Muscle layer of colon (tissue), 2 donors: Measurements from ENCODE around the gene GPR37L1.
"Not testable (repeated sequence)": the region's sequence is repeated elsewhere in the genome, so short reads cannot be mapped to it uniquely, and the experiment has no call there.

Source experiments
- H3K27ac ChIP-seq: one replicate; pipeline ENCODE4 v1.7.0; 2013; ENCODE audit warnings: low read depth, mild to moderate bottlenecking, low read length, moderate library complexity
- H3K27me3 ChIP-seq, 2 donors: one replicate each; pipeline ENCODE4 v1.7.0; 2013; ENCODE audit warnings: low read length in 2 of 2, mild to moderate bottlenecking in 2 of 2; ENCODE audit not compliant: insufficient read depth in 2 of 2, control insufficient read depth in 1 of 2
- H3K36me3 ChIP-seq: one replicate; pipeline ENCODE4 v1.7.0; 2013; ENCODE audit warnings: mild to moderate bottlenecking, low read length; ENCODE audit not compliant: insufficient read depth
- H3K4me1 ChIP-seq: one replicate; pipeline ENCODE4 v1.7.0; 2013; ENCODE audit warnings: mild to moderate bottlenecking, low read length; ENCODE audit not compliant: insufficient read depth
- H3K4me3 ChIP-seq, 2 donors: one replicate each; pipeline ENCODE4 v1.7.0; 2013; ENCODE audit warnings: low read length in 2 of 2, low read depth in 1 of 2, mild to moderate bottlenecking in 1 of 2, moderate library complexity in 1 of 2
- H3K9ac ChIP-seq: one replicate; pipeline ENCODE4 v1.7.0; 2013; ENCODE audit warnings: low read length
- H3K9me3 ChIP-seq: one replicate; pipeline ENCODE4 v1.7.0; 2013; ENCODE audit warnings: mild to moderate bottlenecking, low read length
- donor health status: abdominal sarcoma.
- donor health status: Adenocarcinoma of cecum.

The GPR37L1 gene

DNA sequence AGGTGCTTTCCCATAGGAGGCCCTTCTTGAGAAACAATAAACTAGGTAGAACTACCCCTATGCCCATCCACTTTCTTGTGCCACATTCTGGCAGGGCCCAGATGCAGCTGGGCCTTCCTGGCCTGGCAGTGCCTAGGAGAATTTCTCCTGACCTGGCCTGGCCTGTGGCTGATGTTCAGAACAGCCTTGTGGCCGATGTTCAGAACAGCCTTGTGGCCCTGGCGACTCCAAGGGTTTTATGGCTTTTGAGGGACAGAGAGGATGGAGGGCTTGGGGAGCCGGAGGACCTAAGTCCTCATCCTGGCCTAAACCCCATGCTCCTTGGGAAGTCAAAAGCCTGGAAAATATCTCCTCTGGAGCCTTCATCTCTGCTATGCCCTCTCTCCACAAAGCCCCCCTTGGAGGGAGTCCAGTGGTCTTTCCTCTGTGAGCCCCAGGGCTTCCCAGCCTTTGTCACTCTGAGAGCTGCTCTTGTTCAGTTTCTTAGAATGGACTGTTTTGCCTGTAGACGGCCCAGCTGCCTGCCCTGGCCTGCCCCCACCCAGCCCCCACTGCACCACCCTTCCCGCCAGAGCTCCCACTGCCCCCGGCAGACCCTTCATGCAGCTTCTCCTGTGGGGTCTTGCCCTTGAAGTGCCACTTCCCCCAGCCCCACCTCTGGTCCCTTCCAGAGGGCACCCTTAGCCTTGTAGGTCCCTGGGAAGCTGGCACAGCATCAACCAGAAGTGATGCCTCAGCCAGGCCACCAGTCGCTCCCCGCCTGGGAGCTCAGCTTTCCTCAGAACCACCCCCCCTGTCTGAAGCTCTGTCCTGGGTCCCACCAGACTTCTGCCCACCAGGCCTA lies 7.0 kb downstream of the GPR37L1 start:
- no peaks in the 10 kb centered on the region for H3K27me3 ChIP-seq
- H3K4me1 ChIP-seq: peaks cover 21% of the 10 kb centered on the region
- H3K9me3 ChIP-seq: no peaks in the 10 kb centered on the region
- H3K4me3 ChIP-seq: no peak overlapping the region
- no peak overlapping the region for H3K9ac ChIP-seq
- peaks cover 15% of the 10 kb centered on the region for H3K36me3 ChIP-seq
- peak overlapping the region; percentile 52 for H3K27ac ChIP-seq

DNA sequence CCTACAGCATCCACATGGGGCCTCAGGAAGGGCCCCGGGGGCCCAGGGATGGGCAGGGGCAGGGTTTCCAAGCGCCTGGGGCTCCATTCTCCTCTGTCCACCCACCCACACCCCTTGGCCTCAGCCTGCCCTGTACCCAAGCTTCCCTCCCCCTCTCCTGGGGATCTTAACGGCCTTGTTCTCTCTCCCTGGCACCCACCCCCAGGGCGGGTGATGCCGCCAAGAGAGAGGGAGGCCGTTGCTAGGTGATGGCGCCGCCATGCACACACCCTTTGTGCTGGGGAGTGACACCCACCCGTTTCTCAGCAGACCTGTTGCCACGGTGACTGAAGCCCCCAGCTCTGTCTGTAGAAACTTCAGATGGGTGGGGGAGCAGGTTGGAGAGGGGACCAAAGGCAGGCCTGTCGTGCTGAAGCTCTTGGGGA lies 7.6 kb downstream of the GPR37L1 start:
- Histone ChIP-seq H3K4me1 (peaks cover 27% of the 10 kb centered on the region), H3K27ac (no peak overlapping the region), H3K36me3 (peaks cover 20% of the 10 kb centered on the region), H3K9ac (no peak overlapping the region), H3K27me3 (no peaks in the 10 kb centered on the region), H3K4me3 (no peak overlapping the region), H3K9me3 (no peaks in the 10 kb centered on the region)

DNA sequence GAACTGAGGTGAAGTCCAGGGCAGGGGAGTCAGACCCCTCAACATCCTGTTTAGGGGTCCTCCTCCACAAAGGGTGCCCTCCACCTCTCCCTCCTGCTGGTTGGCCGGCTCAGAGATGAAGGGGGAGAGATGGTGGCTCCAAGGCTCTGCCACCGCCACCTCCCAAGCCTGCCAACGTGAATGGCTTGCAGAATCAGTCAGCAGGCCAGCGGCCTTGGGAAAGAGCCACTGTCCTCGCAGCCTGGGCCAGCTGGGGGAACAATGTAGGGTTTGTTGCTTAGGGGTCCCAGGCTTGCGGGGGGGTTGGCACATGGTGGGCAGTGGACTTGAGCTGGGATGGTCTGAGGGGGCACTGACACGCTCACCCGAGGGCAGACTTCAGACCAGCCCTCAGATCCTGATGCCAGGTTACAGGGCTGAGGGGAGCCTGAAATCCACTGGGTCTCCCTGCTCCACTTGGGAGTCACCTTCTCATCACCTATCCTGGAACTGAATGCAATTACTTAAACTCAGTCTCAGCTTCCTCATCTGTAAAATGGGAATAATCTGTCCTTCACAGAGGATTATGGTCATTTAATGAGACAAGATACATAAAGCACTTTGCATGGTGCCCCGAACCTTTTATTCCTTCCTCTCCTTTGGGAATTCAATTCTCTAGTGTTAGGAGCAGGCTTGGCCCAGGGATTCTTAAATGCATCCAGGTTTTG lies 8.3 kb downstream of the GPR37L1 start:
- peaks cover 26% of the 10 kb centered on the region for H3K36me3 ChIP-seq
- peaks cover 30% of the 10 kb centered on the region for H3K4me1 ChIP-seq
- H3K9me3 ChIP-seq: no peaks in the 10 kb centered on the region
- no peak overlapping the region for H3K4me3 ChIP-seq
- no peak overlapping the region for H3K9ac ChIP-seq
- no peak overlapping the region for H3K27ac ChIP-seq
- no peaks in the 10 kb centered on the region for H3K27me3 ChIP-seq

DNA sequence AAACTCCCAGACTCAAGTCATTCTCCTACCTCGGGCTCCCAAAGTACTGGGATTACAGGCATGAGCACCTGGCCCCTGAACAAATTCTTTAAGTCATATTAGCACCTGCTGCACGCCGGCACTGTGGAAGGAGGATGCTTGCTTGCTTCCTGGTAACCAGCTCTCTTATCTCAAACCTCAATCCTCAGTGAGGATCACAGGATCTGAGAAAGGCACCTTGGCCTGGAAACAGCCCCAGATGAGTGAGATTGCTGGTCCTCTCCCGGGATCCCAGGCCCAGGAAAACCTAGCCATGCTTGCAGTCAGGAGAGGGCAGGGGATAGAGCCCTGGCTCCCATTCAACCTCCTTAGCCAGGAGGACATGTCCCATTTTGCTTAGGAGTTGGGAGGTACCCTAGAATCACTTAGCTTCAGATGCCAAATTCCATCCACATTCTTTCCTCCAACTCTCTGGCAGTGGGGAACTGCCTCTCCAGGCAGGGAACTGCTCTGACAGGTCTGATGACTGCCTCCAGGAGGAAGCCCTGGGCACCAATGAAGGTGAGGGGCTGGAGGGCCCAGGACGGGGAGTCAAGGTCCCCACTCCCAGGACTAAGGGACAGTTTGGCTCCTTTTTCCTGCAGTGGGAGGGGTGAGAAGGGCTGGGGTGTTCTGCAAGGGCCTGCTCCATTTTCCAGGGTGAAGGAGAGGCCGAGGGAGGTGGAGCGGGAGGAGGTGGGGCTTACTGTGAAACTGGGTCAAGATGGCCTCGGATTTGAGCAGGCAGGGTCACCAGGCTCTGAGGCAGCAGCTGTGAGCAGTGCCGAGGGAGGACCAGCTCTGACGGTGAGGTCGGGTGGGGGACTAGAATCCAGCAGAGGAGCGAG lies 9.5 kb downstream of the GPR37L1 start:
- no peaks in the 10 kb centered on the region for H3K9me3 ChIP-seq
- H3K4me3 ChIP-seq: peak overlapping the region in 1 of 2 donors; percentile 35
- peaks cover 26% of the 10 kb centered on the region for H3K36me3 ChIP-seq
- H3K4me1 ChIP-seq: peaks cover 30% of the 10 kb centered on the region
- no peaks in the 10 kb centered on the region for H3K27me3 ChIP-seq
- H3K9ac ChIP-seq: peak overlapping the region; percentile 27
- peak overlapping the region; percentile 73 for H3K27ac ChIP-seq

DNA sequence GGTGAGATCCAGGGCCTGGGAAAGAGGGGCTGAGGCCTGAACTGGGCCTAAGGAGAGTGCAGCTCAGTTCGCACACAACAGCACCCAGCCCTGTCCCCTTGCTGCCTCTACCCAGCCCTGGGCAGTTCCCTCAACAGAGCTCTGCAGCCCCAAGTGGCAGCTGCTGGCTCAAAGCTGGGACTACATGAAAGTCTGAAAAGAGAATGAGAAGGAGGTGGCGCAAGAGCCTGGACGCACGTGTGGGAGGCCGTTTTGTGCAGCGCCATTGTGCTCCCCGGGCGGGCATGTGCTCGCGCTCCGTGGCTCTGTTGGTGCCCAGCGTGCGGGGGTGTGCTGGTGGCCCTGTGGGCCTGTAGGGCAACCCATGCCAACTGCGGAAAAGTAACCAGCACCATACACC lies 10.3 kb downstream of the GPR37L1 start:
- H3K4me3 ChIP-seq: peak overlapping the region in 1 of 2 donors; percentile 35

DNA sequence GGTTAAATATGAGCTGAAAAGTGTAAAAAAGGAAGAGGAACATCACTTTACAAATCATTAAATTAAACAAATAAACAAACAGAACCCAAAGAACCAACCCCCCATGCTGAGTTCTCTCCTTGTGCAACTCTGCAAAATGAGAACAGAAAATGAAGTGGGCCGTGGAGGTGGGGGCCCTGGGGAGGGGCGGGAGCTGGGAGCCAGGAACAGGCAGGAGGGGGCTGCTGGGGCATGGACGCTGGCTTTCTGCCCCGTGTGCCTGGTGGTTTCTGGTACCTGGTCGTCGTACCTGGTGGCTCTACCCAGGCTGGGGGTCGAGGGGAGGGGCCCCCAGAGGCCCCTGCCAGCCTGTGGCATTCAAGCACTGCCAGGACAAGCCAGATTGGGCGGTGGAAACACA lies 10.8 kb downstream of the GPR37L1 start:
- Histone ChIP-seq H3K4me1 (peaks cover 30% of the 10 kb centered on the region), H3K9ac (no peak overlapping the region), H3K4me3 (peak overlapping the region in 1 of 2 donors; percentile 35), H3K27me3 (no peaks in the 10 kb centered on the region), H3K27ac (no peak overlapping the region), H3K9me3 (no peaks in the 10 kb centered on the region), H3K36me3 (peaks cover 38% of the 10 kb centered on the region)

More for the DNA sequence above, 10.3 kb downstream of the GPR37L1 start:
- Histone ChIP-seq H3K4me1 (peaks cover 30% of the 10 kb centered on the region), H3K9ac (peak overlapping the region; percentile 27), H3K9me3 (no peaks in the 10 kb centered on the region), H3K36me3 (peaks cover 33% of the 10 kb centered on the region), H3K27me3 (no peaks in the 10 kb centered on the region), H3K27ac (peak overlapping the region; percentile 73)

DNA sequence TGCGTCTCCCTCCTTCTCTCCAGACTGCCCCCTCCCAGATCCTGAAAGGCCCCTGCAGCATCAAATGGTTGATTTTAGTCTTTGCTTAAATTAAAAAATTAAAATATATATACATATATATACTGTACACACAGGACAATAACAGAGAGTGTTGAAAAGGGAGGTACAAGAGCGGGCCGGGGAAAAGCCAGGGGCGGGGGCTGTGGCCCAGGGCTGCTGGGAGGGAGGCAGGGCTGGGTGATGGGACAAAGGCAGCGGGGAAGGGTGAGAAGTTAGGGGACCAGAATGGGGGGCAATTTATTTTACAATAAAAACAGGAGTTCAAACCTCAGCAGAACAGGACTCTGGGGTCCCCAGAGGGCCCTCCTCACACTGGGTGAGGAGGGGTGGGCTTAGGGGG lies 11.3 kb downstream of the GPR37L1 start:
- no peak overlapping the region for H3K4me3 ChIP-seq
- H3K27ac ChIP-seq: no peak overlapping the region
- H3K36me3 ChIP-seq: peaks cover 39% of the 10 kb centered on the region
- no peaks in the 10 kb centered on the region for H3K27me3 ChIP-seq
- no peak overlapping the region for H3K9ac ChIP-seq
- H3K9me3 ChIP-seq: no peaks in the 10 kb centered on the region
- H3K4me1 ChIP-seq: peaks cover 30% of the 10 kb centered on the region

DNA sequence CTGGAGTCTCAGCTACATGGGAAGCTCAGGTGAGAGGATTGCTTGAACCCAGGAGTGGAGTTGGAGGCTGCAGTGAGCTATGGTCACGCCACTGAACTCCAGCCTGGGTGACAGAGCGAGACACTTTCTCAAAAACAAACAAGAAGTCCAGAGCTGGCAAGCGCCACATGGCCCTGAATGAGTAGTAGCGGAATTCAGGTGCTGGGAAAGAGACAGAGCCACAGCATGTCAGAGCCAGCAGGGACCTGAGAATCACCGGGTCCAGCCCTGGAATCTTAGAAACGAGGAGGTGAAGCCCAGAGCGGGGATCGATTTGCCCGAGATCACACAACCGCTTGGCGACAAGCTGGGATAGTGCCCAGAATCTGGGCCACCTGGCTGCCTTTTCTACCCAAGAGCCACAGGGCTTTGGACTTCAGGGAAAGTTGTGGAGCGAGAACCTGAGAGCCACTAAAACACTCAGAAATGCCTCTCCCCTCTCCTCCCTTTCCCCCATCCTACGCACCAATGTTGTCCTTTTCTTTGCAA lies 12.0 kb downstream of the GPR37L1 start:
- no peak overlapping the region for H3K9ac ChIP-seq
- no peak overlapping the region for H3K27ac ChIP-seq

DNA sequence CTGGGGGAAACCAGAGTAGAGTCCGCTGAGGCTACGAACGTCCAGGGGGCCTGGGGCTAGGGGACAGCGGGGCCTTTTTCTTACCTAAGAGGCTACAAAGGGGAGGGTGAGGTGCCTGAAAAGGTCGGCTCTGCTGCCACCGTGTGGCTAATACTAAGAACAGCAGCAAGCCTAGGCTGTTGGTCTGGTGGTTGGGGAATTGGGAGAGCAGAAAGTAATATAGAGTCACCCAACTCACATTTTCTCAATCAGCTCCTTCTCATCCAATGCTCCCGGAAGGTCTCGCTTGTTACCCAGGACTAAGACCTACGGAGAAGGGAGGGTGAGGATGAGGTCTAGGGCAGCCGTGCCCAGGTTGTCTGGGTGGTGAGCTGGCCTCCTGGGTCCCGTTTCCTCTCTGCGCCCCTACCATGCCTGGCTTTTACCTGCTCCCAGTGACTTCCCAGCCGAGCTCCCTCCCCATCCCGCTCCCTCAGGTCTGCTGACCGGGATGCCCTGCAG lies 12.6 kb downstream of the GPR37L1 start:
- H3K4me3 ChIP-seq: no peak overlapping the region
- no peaks in the 10 kb centered on the region for H3K27me3 ChIP-seq
- H3K36me3 ChIP-seq: peaks cover 39% of the 10 kb centered on the region
- H3K9ac ChIP-seq: no peak overlapping the region
- H3K9me3 ChIP-seq: no peaks in the 10 kb centered on the region
- no peak overlapping the region for H3K27ac ChIP-seq
- H3K4me1 ChIP-seq: peaks cover 30% of the 10 kb centered on the region

More for the DNA sequence above, 12.0 kb downstream of the GPR37L1 start:
- Histone ChIP-seq H3K27me3 (no peaks in the 10 kb centered on the region), H3K36me3 (peaks cover 39% of the 10 kb centered on the region), H3K9me3 (no peaks in the 10 kb centered on the region), H3K4me1 (peaks cover 30% of the 10 kb centered on the region), H3K4me3 (no peak overlapping the region)

DNA sequence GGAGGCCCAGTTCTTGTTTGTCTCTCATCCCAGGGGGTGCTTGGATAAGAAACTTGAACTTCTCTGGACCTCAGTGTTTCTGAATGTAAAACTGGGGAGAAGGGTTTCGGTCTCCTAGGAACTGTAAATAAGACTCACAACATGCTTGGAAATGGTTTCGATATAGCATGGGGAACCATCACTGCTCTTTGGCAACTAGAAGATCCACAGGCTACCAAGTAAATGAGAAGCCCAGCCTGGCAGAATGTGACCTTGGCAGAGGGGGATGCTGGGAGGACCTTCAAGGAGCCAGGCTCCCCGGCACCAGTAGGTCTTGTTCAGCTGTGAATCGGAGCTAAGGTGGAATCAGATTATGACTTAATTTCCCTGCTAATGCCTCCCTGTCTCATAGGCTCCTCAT lies 18.1 kb downstream of the GPR37L1 start:
- H3K9ac ChIP-seq: no peak overlapping the region
- H3K27me3 ChIP-seq: no peaks in the 10 kb centered on the region
- no peak overlapping the region for H3K27ac ChIP-seq
- H3K9me3 ChIP-seq: no peaks in the 10 kb centered on the region
- no peak overlapping the region for H3K4me3 ChIP-seq
- H3K36me3 ChIP-seq: peaks cover 13% of the 10 kb centered on the region
- peaks cover 31% of the 10 kb centered on the region for H3K4me1 ChIP-seq

DNA sequence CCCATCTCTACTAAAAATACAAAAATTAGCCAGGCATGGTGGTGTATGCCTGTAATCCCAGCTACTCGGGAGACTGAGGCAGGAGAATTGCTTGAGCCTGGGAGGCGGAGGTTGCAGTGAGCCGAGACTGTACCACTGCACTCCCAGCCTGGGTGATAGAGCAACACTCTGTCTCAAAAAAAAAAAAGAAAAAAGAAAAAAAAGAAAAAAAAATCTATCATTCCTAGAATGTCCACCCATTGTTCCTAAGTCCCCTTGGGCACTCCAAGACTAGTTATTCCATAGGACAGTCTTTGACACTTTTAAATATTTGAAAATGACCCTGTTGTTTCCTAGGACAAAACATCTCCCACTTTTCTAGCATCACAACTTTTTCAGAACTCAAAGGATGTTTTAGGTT lies 18.8 kb downstream of the GPR37L1 start:
- not testable (repeated sequence) for H3K4me3 ChIP-seq, H3K9me3 ChIP-seq, H3K27me3 ChIP-seq, H3K9ac ChIP-seq, H3K27ac ChIP-seq
- Histone ChIP-seq H3K4me1 (peaks cover 31% of the 10 kb centered on the region), H3K36me3 (peaks cover 13% of the 10 kb centered on the region)
